GM12878 (cell line): ENCODE measurements around the gene ZNF625.

Source experiments
- EP300 ChIP-seq, 2 experiments: fragments of 150-350 bp in 1 of 2; IDR thresholded peaks; 2 replicates each; pipeline ENCODE4 v1.6.1; 2011 to 2012; ENCODE audit warnings: low read depth in 2 of 2, low read length in 2 of 2, borderline replicate concordance in 1 of 2, improper control_type of control experiment in 1 of 2, inconsistent platforms in 1 of 2; ENCODE audit not compliant: control insufficient read depth in 1 of 2
- EZH2 ChIP-seq: IDR thresholded peaks from 2 replicates; pipeline ENCODE4 v1.6.1; 2012; ENCODE audit warnings: low read depth, mild to moderate bottlenecking, control low read depth, inconsistent platforms, low read length, borderline replicate concordance; ENCODE audit not compliant: control insufficient read depth
- HDGF ChIP-seq: fragments of 450-650 bp; IDR thresholded peaks from 2 replicates; pipeline ENCODE4 v1.6.1; 2016; ENCODE audit warnings: antibody characterized with exemption
- MXI1 ChIP-seq: fragments of 150-350 bp; IDR thresholded peaks from 2 replicates; pipeline ENCODE4 v1.6.1; 2011; ENCODE audit warnings: low read depth, mild to moderate bottlenecking, inconsistent platforms, low read length, improper control_type of control experiment
- POLR2A ChIP-seq: IDR thresholded peaks from 2 replicates; pipeline ENCODE4 v1.6.1; 2011; ENCODE audit warnings: low read depth, mild to moderate bottlenecking, low read length
- SUZ12 ChIP-seq: fragments of 200-600 bp; sonication (generic); IDR thresholded peaks from one replicate; pipeline ENCODE4 v1.6.1; 2018; ENCODE audit warnings: antibody characterized with exemption, mild to moderate bottlenecking; ENCODE audit not compliant: unreplicated experiment

DNA sequence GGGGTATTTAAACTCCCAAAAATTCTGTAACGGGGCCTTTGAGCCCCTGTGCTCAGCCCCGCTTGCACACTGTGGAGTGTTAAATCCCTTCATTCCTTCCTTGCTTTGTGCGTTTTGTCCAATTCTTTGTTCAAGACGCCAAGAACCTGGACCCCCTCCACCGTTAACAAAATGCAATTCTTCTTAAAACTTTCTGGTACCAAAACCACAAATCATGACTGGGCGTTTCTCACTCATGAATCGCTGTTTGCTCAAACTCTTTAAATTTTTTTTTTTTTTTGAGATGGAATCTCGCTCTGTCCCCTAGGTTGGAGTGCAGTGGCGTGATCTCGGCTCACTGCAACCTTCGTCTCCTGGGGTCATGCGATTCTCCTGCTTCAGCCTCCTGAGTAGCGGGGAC, 17.3 kb downstream of the ZNF625 start:
- TF ChIP-seq EZH2 (no peak), HDGF (no peak), MXI1 (no peak), SUZ12 (no peak), POLR2A (no peak), EP300 (IDR thresholded peaks at IDR 0.05; ENCODE audit: borderline replicate concordance in 1 of 2, control insufficient read depth in 1 of 2, low read depth in 2 of 2, low read length in 2 of 2) (no peak)
